ENCODE results near the gene H6PD.

Gene H6PD

GRCh38 chr1:9207715-9208114 lies 26.9 kb upstream of the H6PD start:
- no peaks in the 10 kb centered on the region for H3K36me3 ChIP-seq
- intact Hi-C loops (cut with DNase I; ENCODE audit: low total_unique reads), result no loop called here
- peaks cover 0 to 58% of the 10 kb centered on the region in 2 donors for H3K27me3 ChIP-seq
- TF ChIP-seq CTCF (IDR thresholded peaks at IDR 0.05), result no peak
- H3K4me3 ChIP-seq, result no peak overlapping the region
- DNase-seq, result no peak
- H3K27ac ChIP-seq, result no peak overlapping the region
- H3K4me1 ChIP-seq, result peaks cover 0 to 6% (median under 1%) of the 10 kb centered on the region in 4 donors
- no peaks in the 10 kb centered on the region for H3K9me3 ChIP-seq

GRCh38 chr1:9211291-9211811 lies 23.2 kb upstream of the H6PD start:
- no peaks in the 10 kb centered on the region for H3K9me3 ChIP-seq

GRCh38 chr1:9212735-9213134 lies 21.8 kb upstream of the H6PD start:
- H3K27me3 ChIP-seq, result peaks cover 0 to 24% of the 10 kb centered on the region in 2 donors

More at GRCh38 chr1:9211291-9211811, 23.2 kb upstream of the H6PD start:
- intact Hi-C loops (cut with DNase I; ENCODE audit: low total_unique reads), result no loop called here
- Histone ChIP-seq H3K27ac (no peak overlapping the region), H3K36me3 (no peaks in the 10 kb centered on the region), H3K4me3 (no peak overlapping the region), H3K27me3 (peaks cover 0 to 30% of the 10 kb centered on the region in 2 donors), H3K4me1 (no peaks in the 10 kb centered on the region)
- TF ChIP-seq CTCF (IDR thresholded peaks at IDR 0.05), result no peak
- no peak for DNase-seq

GRCh38 chr1:9213956-9214355 lies 20.6 kb upstream of the H6PD start:
- no peak overlapping the region for H3K27ac ChIP-seq
- no peak for TF ChIP-seq CTCF (IDR thresholded peaks at IDR 0.05)
- DNase-seq, result no peak
- no peaks in the 10 kb centered on the region for H3K4me1 ChIP-seq
- H3K27me3 ChIP-seq, result peaks cover 0 to 13% of the 10 kb centered on the region in 2 donors
- intact Hi-C loops (cut with DNase I; ENCODE audit: low total_unique reads), result no loop called here
- no peaks in the 10 kb centered on the region for H3K36me3 ChIP-seq
- H3K4me3 ChIP-seq, result no peak overlapping the region
- H3K9me3 ChIP-seq, result no peaks in the 10 kb centered on the region

More at GRCh38 chr1:9212735-9213134, 21.8 kb upstream of the H6PD start:
- Histone ChIP-seq H3K4me3 (no peak overlapping the region), H3K9me3 (no peaks in the 10 kb centered on the region), H3K36me3 (no peaks in the 10 kb centered on the region), H3K4me1 (no peaks in the 10 kb centered on the region), H3K27ac (no peak overlapping the region)
- TF ChIP-seq CTCF (IDR thresholded peaks at IDR 0.05), result no peak
- no peak for DNase-seq
- intact Hi-C loops (cut with DNase I; ENCODE audit: low total_unique reads), result no loop called here

- H3K4me3 ChIP-seq, result no peak overlapping the region
- H3K27me3 ChIP-seq, result no peaks in the 10 kb centered on the region
- DNase-seq, result no peak
- intact Hi-C loops (cut with DNase I; ENCODE audit: low total_unique reads), result no loop called here
- no peak for TF ChIP-seq CTCF (IDR thresholded peaks at IDR 0.05)
- no peak overlapping the region for H3K27ac ChIP-seq
- no peaks in the 10 kb centered on the region for H3K9me3 ChIP-seq
- no peaks in the 10 kb centered on the region for H3K4me1 ChIP-seq
- no peaks in the 10 kb centered on the region for H3K36me3 ChIP-seq
Measured at GRCh38 chr1:9218917-9219316, 15.7 kb upstream of the H6PD start.

All from tibial artery (tissue), 4 donors.